Fibroblast of the aortic adventitia (primary cell): Measurements from ENCODE around the gene IMPG2. TPM values are rescaled to one million over a fixed set of nuclear protein-coding genes. Genes with fewer than 3 reads are reported as not detected.

ENCODE experiments used
- DNase-seq: peaks from one replicate; pipeline ENCODE4 v3.0.0-alpha.2; 2010; ENCODE audit warnings: low read depth
- H3K4me3 ChIP-seq: 2 replicates; pipeline ENCODE4 v1.5.1; 2011; ENCODE audit warnings: low read depth, mild to moderate bottlenecking, control low read depth, low read length, moderate library complexity
- CTCF ChIP-seq: IDR thresholded peaks from 2 replicates; pipeline ENCODE4 v1.5.1; 2011; ENCODE audit warnings: mild to moderate bottlenecking, low read length, control low read depth, inconsistent platforms; ENCODE audit not compliant: insufficient read depth
- total RNA-seq: library from RNA; depleted of rRNA; stranded (reverse); fragments of >200 nt; gene quantifications from 2 replicates; pipeline ENCODE4 v1.2.3, GENCODE V29; 2012; ENCODE audit warnings: low replicate concordance

The IMPG2 gene
- total RNA-seq, 1 donor: 0.45 TPM

- TF ChIP-seq CTCF: no peak
- DNase-seq: peak; percentile 13
Observed at GRCh38 chr3:101303089-101303731, 17.2 kb downstream of the IMPG2 start.

GRCh38 chr3:101300073-101300472 lies 20.3 kb downstream of the IMPG2 start:
- no peak for TF ChIP-seq CTCF
- DNase-seq: no peak
- H3K4me3 ChIP-seq: no peak overlapping the region

More at GRCh38 chr3:101303089-101303731, 17.2 kb downstream of the IMPG2 start:
- no peak overlapping the region for H3K4me3 ChIP-seq

GRCh38 chr3:101292027-101292426 lies 28.3 kb downstream of the IMPG2 start:
- H3K4me3 ChIP-seq: no peak overlapping the region
- DNase-seq: peak; percentile 59
- no peak for TF ChIP-seq CTCF

GRCh38 chr3:101288294-101288693 lies 32.1 kb downstream of the IMPG2 start:
- no peak overlapping the region for H3K4me3 ChIP-seq
- TF ChIP-seq CTCF: no peak
- no peak for DNase-seq

- no peak overlapping the region for H3K4me3 ChIP-seq
- DNase-seq: no peak
- TF ChIP-seq CTCF: no peak
Observed at GRCh38 chr3:101284757-101285156, 35.6 kb downstream of the IMPG2 start.

GRCh38 chr3:101281521-101282030 lies 38.8 kb downstream of the IMPG2 start:
- TF ChIP-seq CTCF: no peak
- DNase-seq: no peak
- no peak overlapping the region for H3K4me3 ChIP-seq

- no peak for TF ChIP-seq CTCF
- DNase-seq: no peak
- no peak overlapping the region for H3K4me3 ChIP-seq
Observed at GRCh38 chr3:101279765-101280385, 40.5 kb downstream of the IMPG2 start.
